ENCODE results near the gene CNKSR1. TPM values are rescaled to one million over a fixed set of nuclear protein-coding genes. Genes with fewer than 3 reads are reported as not detected.

Gene CNKSR1
- total and polyA plus RNA-seq, 2 of the 8 experiments (the other 6 are each of a cell fraction or from before 2014, with no cell fraction given) = 13.9 to 14.5 TPM

- Histone ChIP-seq H3K27me3 (replicated peaks in 1 of 4; ENCODE audit: control insufficient read depth in 3 of 4, extremely low read depth in 1 of 4, insufficient read depth in 3 of 4, low read length in 3 of 4) (peaks cover 0 to 11% (median 6%) of the 10 kb centered on the region in 4 experiments; a peak in 6 of 7 replicates), H2BK15ac (ENCODE audit: low read length) (peak within 1 kb of the TSS; percentile 88; the same call in 1 of the 2 replicates), H3K4me1 (replicated peaks in 1 of 4; ENCODE audit: control insufficient read depth in 3 of 4, insufficient read depth in 4 of 4, low read length in 3 of 4) (peaks cover 5 to 18% (median 13%) of the 10 kb centered on the region in 4 experiments), H3K79me2 (ENCODE audit: control insufficient read depth in 1 of 2, insufficient read depth in 2 of 2, low read length in 2 of 2) (peaks cover 0 to 8% of the 10 kb centered on the region in 2 experiments; a peak in 2 of 4 replicates), H3K18ac (ENCODE audit: extremely low read depth, low read length) (peak within 1 kb of the TSS; percentile 71), H3K14ac (ENCODE audit: insufficient read length) (no peak within 1 kb of the TSS), H4K8ac (ENCODE audit: extremely low read depth, insufficient read depth, low read length) (peak within 1 kb of the TSS; percentile 97), H4K5ac (ENCODE audit: insufficient read length, low read depth, low read length) (peak within 1 kb of the TSS; percentile 73), H2AK5ac (ENCODE audit: low read depth, low read length) (no peak within 1 kb of the TSS), H4K91ac (replicated peaks; ENCODE audit: insufficient read length, low read length) (peak within 1 kb of the TSS; percentile 69), H2BK120ac (replicated peaks; ENCODE audit: low read depth, low read length) (no peak within 1 kb of the TSS), H2BK12ac (ENCODE audit: low read depth, low read length) (no peak within 1 kb of the TSS), H3K23me2 (ENCODE audit: low read depth, low read length) (peaks cover 6% of the 10 kb centered on the region), H2BK20ac (ENCODE audit: low read length) (no peak within 1 kb of the TSS), H3K79me1 (ENCODE audit: low read depth, low read length) (peaks cover 4% of the 10 kb centered on the region; the same call in 1 of the 2 replicates), H3K27ac (ENCODE audit: low read depth, low read length) (peak within 1 kb of the TSS; percentile 23; the same call in 1 of the 2 replicates), H3K9me3 (ENCODE audit: insufficient read depth in 2 of 2, low read depth in 1 of 2, low read length in 1 of 2) (no peaks in the 10 kb centered on the region), H2BK5ac (ENCODE audit: low read depth, low read length) (0 out of 2 replicates have a peak within 1 kb of the TSS, but pooled peaks have one; percentile 71), H2AFZ (ENCODE audit: low read length) (no peak within 1 kb of the TSS; the same call in 1 of the 2 replicates), H3K4me2 (ENCODE audit: insufficient read depth in 1 of 2, low read depth in 2 of 2, low read length in 2 of 2) (peak within 1 kb of the TSS; percentile 77 to 96), H3K36me3 (ENCODE audit: control insufficient read depth in 2 of 4, insufficient read depth in 4 of 4, low read length in 3 of 4) (no peaks in the 10 kb centered on the region; a peak in 1 of 8 replicates), H3K4me3 (ENCODE audit: extremely low read depth in 1 of 4, insufficient read depth in 2 of 4, low read depth in 3 of 4, low read length in 4 of 4) (peak within 1 kb of the TSS; percentile 71 to 79 (median 74)), H3K56ac (replicated peaks; ENCODE audit: insufficient read length, low read depth, low read length) (peak within 1 kb of the TSS; percentile 35), H3K4ac (replicated peaks; ENCODE audit: insufficient read length, low read depth, low read length) (no peak within 1 kb of the TSS), H4K20me1 (replicated peaks in 1 of 2; ENCODE audit: control insufficient read depth in 1 of 2, insufficient read depth in 2 of 2, low read length in 2 of 2) (peaks cover 0 to 4% of the 10 kb centered on the region in 2 experiments), H3K23ac (ENCODE audit: insufficient read length) (no peak within 1 kb of the TSS), H3K9ac (replicated peaks in 1 of 4; ENCODE audit: extremely low read depth in 1 of 4, low read depth in 3 of 4, low read length in 3 of 4) (peak within 1 kb of the TSS; percentile 60 to 84 (median 74))
- ChIA-PET CTCF (ENCODE audit: partially characterized antibody) (interaction anchor here (0.6 to 16.2 kb wide), 23 partner anchors 10 to 247 kb away, joined by 3 to 159 read pairs (median 5); partner anchors contain the start of genes CATSPER4, CEP85, FAM110D and PDIK1L), POLR2A (ENCODE audit: partially characterized antibody) (interaction anchor here (0.9 to 2.9 kb wide), 9 partner anchors 8 to 64 kb away, joined by 3 to 6 read pairs (median 4); partner anchors contain the start of genes CATSPER4, CEP85 and CNKSR1)
- DNase-seq (ENCODE audit: low read depth in 1 of 2, low spot score in 2 of 2) = peak; percentile 78 to 96
- no peak for FAIRE-seq
- 4% methylated on average over 60 of the region's 76 CpGs; no CpG with 5 or more reads in 1 of the 2 experiments for WGBS, 2 experiments (ENCODE audit: extremely low coverage in 1 of 2, insufficient coverage in 1 of 2, insufficient read length in 1 of 2, insufficient replicate concordance in 2 of 2, low coverage in 1 of 2, low lambda C conversion rate in 2 of 2, missing lambda C conversion rate in 1 of 2)
- TF ChIP-seq SIN3A (conservative IDR thresholded peaks at IDR 0.05 in 1 of 2, IDR thresholded peaks at IDR 0.05 in 1 of 2; ENCODE audit: low read depth in 1 of 2, low read length in 2 of 2) (peak; percentile 79 to 97; a peak in 3 of 4 replicates), BACH1 (IDR thresholded peaks at IDR 0.05; ENCODE audit: low read length) (peak; percentile 39), GABPA (IDR thresholded peaks at IDR 0.05; ENCODE audit: borderline replicate concordance, insufficient read depth, low read length) (peak; percentile 81; the same call in 1 of the 2 replicates), PHF8 (conservative IDR thresholded peaks at IDR 0.05; ENCODE audit: low read depth, low read length) (peak; percentile 88), TEAD4 (IDR thresholded peaks at IDR 0.05; ENCODE audit: low read depth, low read length) (no peak), NANOG (IDR thresholded peaks at IDR 0.05; ENCODE audit: insufficient read depth, low read depth, low read length, poor library complexity, severe bottlenecking) (peak; percentile 56), CHD2 (IDR thresholded peaks at IDR 0.05; ENCODE audit: low read length) (0 out of 2 replicates have a peak, but pooled peaks have one; percentile 18), SRF (IDR thresholded peaks at IDR 0.05; ENCODE audit: low read depth, low read length) (peak; percentile 64), MAX (IDR thresholded peaks at IDR 0.05) (peak; percentile 97), EGR1 (IDR thresholded peaks at IDR 0.05; ENCODE audit: borderline replicate concordance, low read depth, low read length) (no peak)
These were observed 7.4 kb upstream of the CNKSR1 start, which contains the start of gene ZNF593 for GRCh38 chr1:26169669-26170471. Gene ZNF593 (plus strand): TSS chr1:26169908. CDS start chr1:26169984, 76 bp downstream.
